KOPT-K1 (cell line): Measurements from ENCODE around the gene PITRM1.

ENCODE experiments used
- H3K27ac ChIP-seq: fragments of 200-600 bp; sonication (generic); 2 replicates; pipeline ENCODE4 v1.5.1; 2016; ENCODE audit warnings: antibody characterized with exemption, mild to moderate bottlenecking, low read depth, low read length; ENCODE audit not compliant: poor library complexity, severe bottlenecking
- H3K36me3 ChIP-seq: fragments of 200-600 bp; sonication (generic); 2 replicates; pipeline ENCODE4 v1.5.1; 2017; ENCODE audit warnings: antibody characterized with exemption, mild to moderate bottlenecking, low read length, moderate library complexity; ENCODE audit not compliant: insufficient read depth
- H3K9me3 ChIP-seq: fragments of 200-600 bp; sonication (generic); 2 replicates; pipeline ENCODE4 v1.5.1; 2017; ENCODE audit warnings: antibody characterized with exemption, low read length, mild to moderate bottlenecking; ENCODE audit not compliant: insufficient read depth, poor library complexity, severe bottlenecking

PITRM1 gene

GRCh38 chr10:3206511-3207157 lies 34.1 kb upstream of the PITRM1 start:
- Histone ChIP-seq H3K36me3 (no peaks in the 10 kb centered on the region), H3K9me3 (no peaks in the 10 kb centered on the region), H3K27ac (no peak overlapping the region)

- Histone ChIP-seq H3K27ac (no peak overlapping the region), H3K9me3 (no peaks in the 10 kb centered on the region), H3K36me3 (no peaks in the 10 kb centered on the region)
Measured at GRCh38 chr10:3203972-3204371, 31.4 kb upstream of the PITRM1 start.

- H3K9me3 ChIP-seq = no peaks in the 10 kb centered on the region
Measured at GRCh38 chr10:3203016-3203811, 30.6 kb upstream of the PITRM1 start.

GRCh38 chr10:3201796-3202195 lies 29.2 kb upstream of the PITRM1 start:
- no peaks in the 10 kb centered on the region for H3K36me3 ChIP-seq
- no peak overlapping the region for H3K27ac ChIP-seq
- no peaks in the 10 kb centered on the region for H3K9me3 ChIP-seq

More at GRCh38 chr10:3203016-3203811, 30.6 kb upstream of the PITRM1 start:
- no peaks in the 10 kb centered on the region for H3K36me3 ChIP-seq
- H3K27ac ChIP-seq = no peak overlapping the region

GRCh38 chr10:3199488-3199887 lies 26.9 kb upstream of the PITRM1 start:
- Histone ChIP-seq H3K27ac (no peak overlapping the region), H3K9me3 (no peaks in the 10 kb centered on the region), H3K36me3 (no peaks in the 10 kb centered on the region)

- H3K36me3 ChIP-seq = no peaks in the 10 kb centered on the region
- H3K27ac ChIP-seq = no peak overlapping the region
- no peaks in the 10 kb centered on the region for H3K9me3 ChIP-seq
Measured at GRCh38 chr10:3198900-3199299, 26.3 kb upstream of the PITRM1 start.

- H3K27ac ChIP-seq = no peak overlapping the region
- no peaks in the 10 kb centered on the region for H3K9me3 ChIP-seq
Measured at GRCh38 chr10:3197348-3198003, 24.9 kb upstream of the PITRM1 start.

GRCh38 chr10:3196958-3197347 lies 24.4 kb upstream of the PITRM1 start:
- Histone ChIP-seq H3K27ac (no peak overlapping the region), H3K36me3 (no peaks in the 10 kb centered on the region), H3K9me3 (no peaks in the 10 kb centered on the region)

More at GRCh38 chr10:3197348-3198003, 24.9 kb upstream of the PITRM1 start:
- no peaks in the 10 kb centered on the region for H3K36me3 ChIP-seq

GRCh38 chr10:3196482-3196881 lies 23.9 kb upstream of the PITRM1 start:
- Histone ChIP-seq H3K27ac (no peak overlapping the region), H3K36me3 (no peaks in the 10 kb centered on the region), H3K9me3 (no peaks in the 10 kb centered on the region)

- no peaks in the 10 kb centered on the region for H3K36me3 ChIP-seq
- no peaks in the 10 kb centered on the region for H3K9me3 ChIP-seq
- no peak overlapping the region for H3K27ac ChIP-seq
Measured at GRCh38 chr10:3195726-3196125, 23.1 kb upstream of the PITRM1 start.

- H3K27ac ChIP-seq = no peak overlapping the region
- no peaks in the 10 kb centered on the region for H3K36me3 ChIP-seq
- no peaks in the 10 kb centered on the region for H3K9me3 ChIP-seq
Measured at GRCh38 chr10:3195286-3195685, 22.7 kb upstream of the PITRM1 start.

GRCh38 chr10:3194871-3195270 lies 22.3 kb upstream of the PITRM1 start:
- Histone ChIP-seq H3K27ac (no peak overlapping the region), H3K9me3 (no peaks in the 10 kb centered on the region)

GRCh38 chr10:3193751-3194150 lies 21.2 kb upstream of the PITRM1 start:
- Histone ChIP-seq H3K36me3 (no peaks in the 10 kb centered on the region), H3K27ac (no peak overlapping the region), H3K9me3 (no peaks in the 10 kb centered on the region)

More at GRCh38 chr10:3194871-3195270, 22.3 kb upstream of the PITRM1 start:
- no peaks in the 10 kb centered on the region for H3K36me3 ChIP-seq

GRCh38 chr10:3192856-3193635 lies 20.5 kb upstream of the PITRM1 start:
- H3K9me3 ChIP-seq = no peaks in the 10 kb centered on the region
- H3K27ac ChIP-seq = no peak overlapping the region
- no peaks in the 10 kb centered on the region for H3K36me3 ChIP-seq

GRCh38 chr10:3190817-3191216 lies 18.2 kb upstream of the PITRM1 start:
- no peaks in the 10 kb centered on the region for H3K9me3 ChIP-seq
- no peaks in the 10 kb centered on the region for H3K36me3 ChIP-seq
- no peak overlapping the region for H3K27ac ChIP-seq
